HG02678 (cell line): Measurements from ENCODE around the gene MC3R.
"Not testable (repeated sequence)": the region's sequence is repeated elsewhere in the genome, so short reads cannot be mapped to it uniquely, and the experiment has no call there.

Source experiments
- ATAC-seq: cut with Tn5 transposase; IDR thresholded peaks from one replicate; pipeline ENCODE4 v1.9.1; 2021; ENCODE audit warnings: mild to moderate bottlenecking, moderate library complexity; ENCODE audit not compliant: unreplicated experiment

Gene MC3R

DNA sequence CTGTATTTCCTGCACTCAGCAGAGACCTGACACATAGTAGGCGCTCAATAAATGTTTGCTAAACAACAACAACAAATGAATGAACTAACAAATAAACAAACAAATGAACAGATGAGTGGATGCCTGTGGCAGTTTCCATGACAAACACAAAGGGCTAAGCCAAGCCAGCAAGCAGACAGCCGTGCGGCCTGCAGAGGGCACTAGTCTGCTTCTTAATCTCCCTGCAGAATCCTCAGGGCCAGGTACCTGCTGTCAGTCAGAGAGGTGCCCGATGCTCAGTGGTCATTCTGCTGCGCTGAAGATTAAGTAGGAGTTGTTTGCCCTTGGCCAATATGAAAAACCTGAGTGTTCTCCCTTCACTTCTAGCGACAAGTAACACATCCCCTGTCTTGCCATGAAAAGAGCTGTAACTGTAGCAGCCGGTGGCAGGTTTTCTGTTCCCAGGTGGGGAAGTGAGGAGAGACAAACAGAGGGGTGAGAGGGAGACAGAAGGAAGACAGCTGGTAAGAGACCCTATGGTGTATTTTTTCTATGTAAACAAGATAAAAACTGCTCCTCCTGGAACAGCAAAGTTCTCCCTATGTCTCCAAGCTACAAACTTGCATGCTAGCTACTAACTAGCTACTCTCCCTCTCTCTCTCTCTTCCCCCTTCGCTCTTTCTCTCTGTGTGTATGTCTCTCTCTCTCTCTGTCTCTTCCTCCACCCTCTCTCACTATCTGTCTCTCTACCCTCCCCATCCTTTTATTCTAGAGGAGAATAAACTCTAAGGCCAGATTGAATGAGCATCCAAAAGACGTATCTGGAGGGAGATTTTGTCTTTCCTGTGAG is at the start of gene MC3R:
TSS of gene MC3R (plus strand) at position 779 of the 829 bp plus-strand sequence. CDS start 112 bp downstream, outside the sequence.
- no peak for ATAC-seq

DNA sequence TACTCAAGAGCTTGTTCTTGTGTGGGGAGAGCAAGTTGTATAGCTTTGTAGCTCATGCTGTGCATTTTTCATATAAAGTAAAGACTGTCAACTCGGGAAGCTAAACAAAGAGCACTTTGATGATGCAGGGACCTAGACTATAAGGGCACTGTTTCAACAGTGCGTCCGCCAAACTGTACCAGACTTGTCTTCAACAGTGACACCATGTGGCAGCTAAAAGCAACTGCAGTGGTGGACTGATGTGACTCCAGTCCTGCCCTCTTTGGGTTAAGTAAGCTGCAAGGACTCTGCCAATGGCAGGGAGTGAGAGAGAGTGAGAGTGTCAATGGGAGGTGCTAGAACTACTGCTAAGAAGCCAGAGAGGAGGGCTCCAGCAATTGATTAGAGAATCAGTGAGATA is 48.1 kb upstream of the MC3R start:
- ATAC-seq: no peak

DNA sequence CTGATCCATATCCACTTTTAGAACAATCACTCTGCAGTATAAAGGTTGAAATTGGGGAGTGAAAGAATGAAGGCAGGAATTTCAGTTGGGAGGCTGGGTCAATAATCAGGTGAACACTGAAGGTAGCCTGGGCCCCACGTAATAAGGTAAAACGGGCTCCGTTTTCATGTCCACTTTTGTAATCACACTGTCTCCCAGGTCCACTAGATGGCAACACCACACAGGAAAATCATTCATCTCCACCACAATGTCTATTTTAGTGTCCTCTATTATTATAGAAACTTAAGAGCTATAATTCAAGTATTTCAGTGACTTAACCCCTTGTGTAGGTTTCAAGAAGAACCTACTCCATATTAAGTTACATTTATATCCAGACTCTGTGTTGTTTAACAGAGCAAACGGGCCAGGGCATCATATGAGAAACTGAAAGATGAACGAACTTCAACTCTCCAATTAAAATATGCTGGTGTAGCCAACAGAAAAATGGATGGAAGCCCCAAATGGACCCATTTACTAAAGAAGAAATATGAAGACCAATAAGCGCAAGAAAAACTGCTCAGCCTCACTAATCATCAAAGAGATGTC is 45.9 kb upstream of the MC3R start:
- no peak for ATAC-seq

DNA sequence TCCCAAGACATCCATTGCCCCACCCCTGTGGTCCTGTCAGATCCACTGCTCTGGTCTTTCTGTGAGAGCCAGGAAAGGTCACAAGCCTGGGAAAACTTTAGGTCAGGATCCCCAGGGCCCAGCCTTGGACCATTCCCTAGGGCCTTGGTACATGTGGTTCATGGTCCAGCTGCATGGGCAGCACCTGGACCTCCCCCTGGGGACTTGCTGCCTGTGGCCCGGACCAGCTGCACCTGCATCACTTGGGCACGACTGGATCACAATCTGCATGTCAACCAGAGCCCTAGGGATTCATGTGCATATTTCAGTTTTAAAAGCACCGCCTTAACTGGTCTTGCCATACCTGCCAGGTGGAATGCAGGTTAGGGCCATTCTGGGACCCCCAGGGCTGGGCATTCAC is 44.3 kb upstream of the MC3R start:
- no peak for ATAC-seq

DNA sequence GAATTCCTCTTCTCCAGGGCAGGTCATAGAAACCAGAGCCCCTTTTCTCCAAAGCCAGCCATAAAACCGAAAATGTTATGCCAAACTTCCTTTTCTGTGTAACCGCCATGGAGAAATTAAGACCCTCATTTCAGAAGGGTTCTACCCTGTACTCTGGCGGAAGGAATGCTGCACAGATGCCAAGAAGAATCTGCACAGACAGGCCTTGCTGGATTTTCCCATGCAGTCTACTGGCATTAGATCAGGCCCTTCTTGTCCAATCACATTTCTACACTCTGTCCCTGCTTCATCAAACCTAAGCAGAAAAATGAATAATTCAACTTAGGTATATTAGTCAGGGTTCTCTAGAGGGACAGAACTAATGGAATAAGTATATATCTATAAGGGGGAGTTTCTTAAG is 43.2 kb upstream of the MC3R start:
- no peak for ATAC-seq

DNA sequence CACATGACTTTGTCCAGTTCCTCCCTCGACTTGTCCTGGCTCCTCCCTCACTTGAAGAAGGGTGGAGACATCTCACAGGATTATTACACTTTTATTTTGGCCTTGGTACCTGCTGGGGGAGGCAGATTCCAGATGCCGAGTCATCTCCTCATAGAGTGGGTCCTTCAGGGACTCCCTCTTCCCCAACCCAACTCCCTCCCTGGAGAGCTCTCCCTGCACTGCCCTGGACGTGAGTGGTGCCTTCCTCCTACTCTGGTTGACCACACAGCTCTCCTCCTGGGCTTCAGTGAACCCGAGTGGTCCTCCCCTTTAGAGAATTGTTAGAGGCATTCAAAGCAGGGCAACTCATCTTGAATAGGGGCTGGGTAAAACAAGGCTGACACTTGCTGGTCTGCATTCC is 40.9 kb upstream of the MC3R start:
- no peak for ATAC-seq

DNA sequence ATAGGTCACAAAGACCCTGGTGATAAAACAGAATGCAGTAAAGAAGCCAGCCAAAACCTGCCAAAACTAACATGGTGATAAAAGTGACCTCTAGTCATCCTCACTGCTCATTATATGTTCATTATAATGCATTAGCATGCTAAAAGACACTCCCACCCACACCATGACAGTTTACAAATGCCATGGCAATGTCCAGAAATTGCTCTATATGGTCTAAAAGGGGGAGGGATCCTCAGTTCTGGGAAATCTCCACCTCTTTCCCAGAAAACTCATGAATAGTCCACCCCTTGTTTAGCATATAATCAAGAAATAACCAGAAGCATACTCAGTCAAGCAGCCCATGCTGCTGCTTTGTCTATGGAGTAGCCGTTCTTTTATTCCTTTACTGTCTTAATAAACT is 40.4 kb upstream of the MC3R start:
- ATAC-seq: no peak

DNA sequence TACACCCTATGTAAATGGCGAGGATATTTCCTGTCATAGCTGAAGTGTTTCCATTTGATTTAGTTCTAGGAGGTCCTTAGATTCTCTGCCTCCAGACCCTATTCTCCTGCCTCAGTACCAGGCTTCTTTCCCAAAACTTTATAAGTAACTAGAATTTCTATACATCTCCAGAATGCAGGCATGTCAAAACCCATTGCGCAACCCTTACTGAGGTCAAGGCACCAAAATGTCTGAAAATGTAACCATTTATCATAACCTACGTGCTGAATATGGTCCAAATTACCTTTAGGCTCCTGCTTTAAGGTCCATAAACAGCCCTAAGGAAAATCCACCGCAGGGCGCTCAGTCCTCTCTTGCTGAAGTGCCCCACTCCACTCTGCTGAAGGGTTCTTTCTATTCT is 37.5 kb upstream of the MC3R start:
- no peak for ATAC-seq

DNA sequence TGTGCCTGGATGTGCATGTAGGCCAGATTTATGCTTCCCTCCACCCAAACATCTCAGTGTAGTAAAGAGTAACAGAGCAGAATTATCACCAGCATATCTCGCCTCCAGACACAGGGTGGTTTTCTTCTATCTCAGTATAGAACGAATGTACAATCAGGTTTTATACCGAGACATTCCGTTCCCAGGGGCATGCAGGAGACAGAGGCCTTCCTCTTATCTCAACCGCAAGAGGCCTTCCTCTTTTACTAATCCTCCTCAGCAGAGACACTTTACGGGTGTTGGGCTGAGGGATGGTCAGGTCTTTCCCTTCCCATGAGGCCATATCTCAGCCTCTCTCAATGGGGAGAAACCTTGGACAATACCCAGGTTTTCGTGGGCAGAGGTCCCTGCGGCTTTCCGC is 36.4 kb upstream of the MC3R start:
- no peak for ATAC-seq

DNA sequence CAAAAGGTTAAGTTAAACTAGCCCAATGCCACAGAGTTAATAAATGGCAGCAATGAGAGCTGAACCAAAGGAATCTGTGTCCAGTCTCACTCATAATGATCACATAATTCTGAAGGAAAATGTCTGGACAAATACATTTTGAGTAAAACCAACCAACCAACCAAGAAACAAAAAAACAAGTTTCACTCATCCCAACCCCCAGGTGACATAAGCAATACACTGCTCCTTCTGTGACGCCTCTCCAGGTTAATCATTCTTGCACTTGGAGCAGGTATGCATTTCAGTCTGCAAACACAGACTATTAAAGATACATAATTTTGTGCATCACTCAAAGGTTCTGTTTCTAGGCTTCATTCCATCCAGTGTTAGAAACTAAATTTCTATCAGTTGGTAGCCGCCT is 35.2 kb upstream of the MC3R start:
- ATAC-seq: no peak

DNA sequence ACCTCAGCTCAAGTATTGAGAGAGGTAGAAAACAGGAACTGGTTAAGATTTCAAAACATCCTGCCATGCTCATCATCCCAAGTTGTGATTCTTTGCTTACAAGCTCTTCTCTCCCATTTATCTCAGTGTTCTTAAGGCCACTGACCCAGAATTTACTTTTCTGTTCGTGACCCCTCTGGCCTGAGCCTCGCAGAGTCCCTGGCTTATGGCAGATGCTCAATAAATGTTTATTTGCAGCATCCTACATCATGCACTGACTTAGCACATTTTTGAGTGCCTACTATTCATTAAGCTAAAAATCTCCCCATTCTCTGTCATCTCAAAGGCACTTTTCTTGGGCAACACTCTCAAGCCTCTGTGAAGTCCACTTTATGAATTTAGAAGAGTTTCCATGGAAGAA is 33.4 kb upstream of the MC3R start:
- no peak for ATAC-seq

DNA sequence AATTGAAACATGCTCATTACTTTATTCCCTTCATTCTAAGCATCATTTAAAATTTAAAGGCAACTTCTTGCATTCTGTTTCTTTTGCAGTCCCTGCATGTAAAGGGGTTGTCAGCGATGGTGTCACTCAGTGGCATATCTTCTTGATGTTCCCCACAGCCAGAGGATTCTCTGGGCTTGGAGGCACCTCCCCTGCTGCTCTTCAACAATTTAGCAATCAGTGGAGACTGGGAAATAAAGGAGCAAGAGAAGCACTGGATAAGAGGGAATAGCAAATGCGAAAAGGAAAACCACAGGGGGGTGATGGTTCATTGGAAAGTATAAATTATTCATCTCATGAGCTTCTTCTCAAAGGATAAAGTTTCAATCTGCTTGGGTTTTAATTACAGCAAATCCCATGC is 30.7 kb upstream of the MC3R start:
- no peak for ATAC-seq

DNA sequence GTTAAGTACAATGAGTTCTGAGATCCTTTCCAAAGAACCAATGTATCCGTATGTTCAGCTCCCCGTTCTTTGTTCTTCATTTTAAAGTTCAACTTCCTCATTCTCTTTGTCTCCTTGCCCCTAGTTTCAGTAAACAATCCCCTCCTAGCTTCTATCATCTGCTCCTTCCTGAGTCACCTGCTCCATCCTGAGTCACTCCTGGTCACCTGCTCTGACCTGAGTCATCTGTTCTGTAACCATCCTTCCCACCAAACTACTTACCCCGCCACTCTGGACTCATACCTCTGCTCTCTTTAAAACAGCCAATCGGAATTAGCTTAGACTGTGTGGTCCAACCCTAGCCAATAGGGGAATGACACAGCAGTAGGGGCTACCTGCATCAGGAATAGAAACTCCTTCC is 27.3 kb upstream of the MC3R start:
- ATAC-seq: not testable (repeated sequence)

DNA sequence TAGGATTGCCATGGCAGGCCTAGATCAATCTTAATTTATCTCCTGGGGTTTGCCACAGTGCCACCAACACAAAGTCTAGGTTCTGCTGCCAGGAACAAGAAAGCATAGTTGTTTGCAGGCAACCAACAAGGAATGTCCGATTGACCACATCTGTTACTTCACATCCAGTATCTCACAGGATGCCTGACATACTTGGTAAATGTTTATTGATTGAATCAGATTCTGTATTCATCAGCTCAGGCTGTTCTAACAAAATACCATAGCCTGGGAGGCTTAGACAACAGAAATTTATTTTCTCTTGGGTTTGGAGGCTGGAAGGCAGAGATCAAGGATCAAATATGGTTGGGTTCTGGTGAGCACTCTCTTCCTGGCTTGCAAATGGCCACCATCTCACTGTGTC is 26.3 kb upstream of the MC3R start:
- ATAC-seq: no peak

DNA sequence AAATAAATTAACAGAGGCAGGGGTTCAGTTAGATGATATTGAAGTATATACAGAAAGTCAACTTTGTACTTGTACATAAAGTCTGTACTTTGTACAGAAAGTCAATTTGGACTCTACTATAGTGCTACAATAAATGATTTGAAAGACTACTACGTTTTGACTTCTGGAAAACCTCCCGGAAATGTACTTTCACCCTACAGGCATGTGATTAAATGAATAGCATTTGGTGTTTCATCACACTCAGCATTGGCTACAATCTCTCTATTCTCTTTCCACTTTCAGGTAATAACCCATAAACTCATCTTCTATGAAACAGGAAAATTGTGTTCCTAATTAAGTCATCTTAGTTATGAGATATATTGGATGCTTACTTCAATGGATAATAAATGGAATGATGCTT is 25.6 kb upstream of the MC3R start:
- ATAC-seq: no peak

DNA sequence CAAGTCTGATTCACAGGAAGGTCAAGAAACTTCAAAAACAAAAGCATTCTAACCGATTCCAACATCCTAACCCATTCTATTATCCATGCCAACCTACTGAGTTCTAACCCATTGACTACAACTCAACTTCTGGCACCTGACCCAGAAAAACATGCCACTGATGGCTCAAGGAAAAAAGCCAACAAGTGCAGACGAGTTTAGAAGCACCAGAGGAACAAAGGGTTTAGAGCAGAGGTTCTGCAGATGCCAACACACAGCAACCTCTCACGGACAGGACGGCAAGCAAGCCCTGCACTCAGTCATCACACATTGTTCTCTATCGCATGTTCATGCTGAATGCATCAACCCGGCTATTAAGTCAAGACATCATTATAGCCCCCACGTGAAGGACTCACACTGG is 25.2 kb upstream of the MC3R start:
- no peak for ATAC-seq

DNA sequence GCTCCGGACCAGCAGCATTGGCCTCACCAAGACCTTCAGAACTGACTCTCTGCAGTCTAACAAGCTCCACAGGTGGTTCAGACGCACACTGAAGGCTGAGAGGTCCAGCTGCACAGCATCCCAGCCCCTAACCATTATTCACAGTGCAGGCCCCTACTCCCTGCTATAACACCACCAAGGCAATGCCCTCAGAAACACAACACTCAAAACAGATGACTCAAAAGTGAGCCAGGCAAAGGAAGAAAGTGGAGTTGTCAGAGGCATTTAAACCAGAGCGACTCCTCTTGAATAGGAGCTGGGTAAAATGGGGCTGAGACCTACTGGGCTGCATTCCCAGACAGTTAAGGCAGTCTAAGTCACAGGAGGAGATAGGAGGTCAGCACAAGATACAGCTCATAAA is 20.5 kb upstream of the MC3R start:
- no peak for ATAC-seq

DNA sequence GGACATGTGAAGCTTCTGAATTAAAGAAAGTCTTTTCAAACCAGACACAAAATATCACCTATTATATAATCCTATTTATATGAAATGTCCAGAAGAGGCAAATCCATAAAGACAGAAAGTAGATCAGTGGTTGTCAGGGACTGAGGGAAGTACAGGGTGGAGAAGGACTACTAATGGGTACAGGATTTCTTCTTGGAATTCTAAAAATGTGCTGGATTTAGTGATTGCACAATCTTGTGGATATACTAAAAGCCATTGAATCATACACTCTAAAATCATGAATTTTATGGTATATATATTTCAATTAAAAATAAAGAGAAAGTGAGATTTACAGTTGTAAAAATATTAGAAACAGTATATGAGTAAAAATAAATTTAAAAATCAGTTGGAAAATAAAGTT is 18.7 kb upstream of the MC3R start:
- no peak for ATAC-seq

DNA sequence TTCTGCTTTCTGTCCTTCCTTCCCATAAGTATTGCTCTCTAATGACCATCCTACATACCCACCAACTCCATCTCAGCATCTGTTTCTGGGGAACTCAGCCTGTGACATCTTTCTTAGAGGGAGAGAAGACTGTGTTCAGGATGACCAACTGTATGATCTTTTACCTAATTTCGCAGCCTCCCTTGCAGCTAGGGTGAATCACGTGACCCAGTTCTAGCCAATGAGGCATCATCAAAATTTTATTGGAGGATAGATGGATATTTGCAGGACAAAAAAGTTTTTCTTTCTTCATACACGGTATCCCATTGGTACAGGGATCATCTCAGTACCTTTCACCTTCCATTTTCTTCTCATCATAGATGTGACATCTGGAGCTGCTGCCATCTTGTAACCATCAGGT is 14.4 kb upstream of the MC3R start:
- ATAC-seq: no peak

DNA sequence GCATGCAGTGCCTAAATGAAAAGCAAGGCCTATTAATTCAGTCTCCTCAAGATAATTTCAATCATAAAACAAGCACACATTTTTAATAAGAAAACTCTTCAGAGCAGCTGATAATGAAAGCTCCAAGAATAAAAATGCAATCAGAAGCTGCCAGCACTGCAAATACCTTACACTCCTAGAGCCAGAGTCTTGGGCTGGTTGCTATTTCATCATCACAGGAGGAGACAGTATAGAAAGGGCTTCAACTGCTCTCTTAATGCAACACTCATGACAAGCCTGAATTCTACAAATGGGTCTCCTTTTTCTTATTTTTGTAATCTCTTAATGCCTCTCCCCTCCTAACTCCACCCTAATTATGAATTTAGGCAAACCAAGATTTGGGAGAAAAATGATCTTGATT is 11.2 kb upstream of the MC3R start:
- ATAC-seq: no peak

DNA sequence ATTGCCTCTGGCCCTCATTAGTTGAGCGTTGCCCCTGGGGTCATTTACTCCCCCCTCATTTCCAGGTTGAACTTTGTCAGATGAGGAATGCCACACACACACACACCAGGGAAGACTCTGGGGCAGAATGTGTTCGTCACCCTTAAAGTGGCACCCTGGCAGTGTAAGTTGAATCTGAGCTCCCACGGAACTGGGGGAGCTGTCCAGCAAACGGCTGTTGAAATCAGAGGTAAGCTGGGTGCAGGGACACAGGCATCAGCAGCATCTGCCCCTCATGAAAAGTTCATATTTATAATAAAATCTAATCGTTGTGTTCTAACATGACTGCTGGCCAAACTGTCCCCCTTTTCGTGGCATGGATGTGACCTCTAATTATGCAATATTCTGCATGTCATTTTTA is 4.3 kb upstream of the MC3R start:
- ATAC-seq: no peak

DNA sequence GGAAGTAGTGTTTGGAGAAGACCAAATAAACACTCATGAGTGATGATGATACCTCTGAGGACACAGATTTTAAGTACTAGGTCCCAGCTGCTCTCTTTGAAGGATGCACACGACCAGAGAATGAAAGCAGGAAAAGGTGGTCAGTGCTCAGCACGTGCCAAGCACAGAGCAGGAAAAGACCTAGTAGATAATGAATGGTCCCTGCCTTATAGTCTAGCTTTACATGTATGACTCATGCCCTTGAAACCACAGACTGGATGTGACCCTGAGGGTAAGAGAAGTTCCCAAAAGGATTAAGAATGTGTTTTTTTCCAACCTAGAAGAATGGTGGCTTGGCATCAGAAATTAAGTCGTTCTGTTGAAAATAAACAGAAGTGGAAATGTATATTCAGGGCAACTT is 2.8 kb upstream of the MC3R start:
- no peak for ATAC-seq
